CD1c-positive myeloid dendritic cell (primary cell): Measurements from ENCODE around the gene STX8.

ENCODE experiments used
- DNase-seq: peaks from one replicate; pipeline ENCODE4 v3.0.0-alpha.2; 2016; ENCODE audit errors: extremely low spot score

STX8 gene

GRCh38 chr17:9208381-9209105 lies 367.1 kb downstream of the STX8 start:
- no peak for DNase-seq

GRCh38 chr17:9206741-9207332 lies 368.8 kb downstream of the STX8 start:
- DNase-seq, result no peak

GRCh38 chr17:9206410-9206703 lies 369.3 kb downstream of the STX8 start:
- no peak for DNase-seq

- DNase-seq, result no peak
These were observed 369.9 kb downstream of the STX8 start for GRCh38 chr17:9205520-9206409.

GRCh38 chr17:9204637-9205329 lies 370.8 kb downstream of the STX8 start:
- DNase-seq, result peak; percentile 4

- peak; percentile 21 for DNase-seq
These were observed 371.7 kb downstream of the STX8 start for GRCh38 chr17:9203771-9204425.

GRCh38 chr17:9202532-9202931 lies 373.1 kb downstream of the STX8 start:
- no peak for DNase-seq

GRCh38 chr17:9200699-9201359 lies 374.8 kb downstream of the STX8 start:
- DNase-seq, result no peak
